Measurements from ENCODE around the gene RSPH9. TPM values are rescaled to one million over a fixed set of nuclear protein-coding genes. Genes with fewer than 3 reads are reported as not detected.
A peak's percentile ranks its signal among the peaks of the same experiment; 100 is the strongest.

RSPH9 gene
- total RNA-seq, 2 donors from 2014 or later: 0.09 to 0.66 TPM

DNA sequence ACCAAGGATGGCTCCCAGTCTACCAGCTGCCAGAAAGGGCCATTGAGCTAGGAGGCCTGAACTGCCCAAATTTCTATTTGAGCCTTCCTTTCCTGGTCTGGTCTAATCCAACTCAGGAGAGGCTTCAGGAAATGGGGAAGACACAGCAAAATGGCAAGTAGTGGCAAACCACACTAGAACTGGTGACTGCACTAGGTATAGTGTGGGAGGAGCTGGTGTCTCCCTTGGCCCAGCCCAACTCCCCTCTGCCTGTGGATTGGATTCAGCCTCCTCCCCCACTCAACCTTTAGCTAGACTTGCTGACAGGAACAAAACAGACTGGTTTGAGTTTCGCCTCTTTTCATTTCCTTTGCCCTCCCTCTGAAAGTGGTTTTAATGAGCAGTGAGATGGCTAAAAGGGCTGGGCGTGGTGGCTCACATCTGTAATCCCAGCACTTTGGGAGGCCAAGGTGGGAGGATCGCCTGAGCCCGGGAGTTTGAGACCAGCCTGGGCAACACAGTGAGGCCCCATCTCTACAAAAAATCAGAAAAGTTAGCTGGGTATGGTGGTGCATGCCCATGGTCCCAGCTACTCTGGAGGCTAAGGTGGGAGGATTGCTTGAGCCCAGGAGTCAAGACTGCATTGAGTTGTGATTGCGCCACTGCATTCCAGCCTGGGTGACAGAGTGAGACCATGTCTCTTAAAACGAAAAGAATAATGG is 25.2 kb downstream of the RSPH9 start:
- H3K27me3 Mint-ChIP-seq: no peaks in the 10 kb centered on the region
- peak overlapping the region; percentile 75 for H3K4me3 Mint-ChIP-seq
- peaks cover 61% of the 10 kb centered on the region for H3K36me3 Mint-ChIP-seq (ENCODE audit: low read depth)
- peaks cover 23% of the 10 kb centered on the region for H3K4me1 Mint-ChIP-seq
- H3K27ac Mint-ChIP-seq: peak overlapping the region; percentile 98
- H3K9me3 Mint-ChIP-seq: no peaks in the 10 kb centered on the region
- ATAC-seq (replicated peaks): peak; percentile 85

DNA sequence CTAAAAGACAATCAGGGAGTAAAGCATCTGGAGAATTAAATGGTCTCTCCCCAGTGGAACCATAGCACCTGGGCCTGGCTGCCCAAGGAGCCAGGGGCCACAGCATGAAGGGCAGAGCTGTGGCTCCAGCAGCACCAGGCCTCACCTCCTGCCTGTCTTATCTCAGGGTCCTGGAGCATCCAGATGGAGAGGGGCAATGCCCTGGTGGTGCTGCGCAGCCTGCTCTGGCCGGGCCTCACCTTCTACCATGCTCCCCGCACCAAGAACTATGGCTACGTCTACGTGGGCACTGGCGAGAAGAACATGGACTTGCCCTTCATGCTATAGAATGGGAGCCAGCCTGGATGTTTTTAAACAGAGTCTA is 25.8 kb downstream of the RSPH9 start:
- Mint-ChIP-seq H3K4me3 (peak overlapping the region; percentile 75), H3K4me1 (peaks cover 23% of the 10 kb centered on the region), H3K27ac (peak overlapping the region; percentile 98), H3K9me3 (no peaks in the 10 kb centered on the region), H3K27me3 (no peaks in the 10 kb centered on the region), H3K36me3 (ENCODE audit: low read depth) (peaks cover 66% of the 10 kb centered on the region)
- ATAC-seq (replicated peaks): no peak

DNA sequence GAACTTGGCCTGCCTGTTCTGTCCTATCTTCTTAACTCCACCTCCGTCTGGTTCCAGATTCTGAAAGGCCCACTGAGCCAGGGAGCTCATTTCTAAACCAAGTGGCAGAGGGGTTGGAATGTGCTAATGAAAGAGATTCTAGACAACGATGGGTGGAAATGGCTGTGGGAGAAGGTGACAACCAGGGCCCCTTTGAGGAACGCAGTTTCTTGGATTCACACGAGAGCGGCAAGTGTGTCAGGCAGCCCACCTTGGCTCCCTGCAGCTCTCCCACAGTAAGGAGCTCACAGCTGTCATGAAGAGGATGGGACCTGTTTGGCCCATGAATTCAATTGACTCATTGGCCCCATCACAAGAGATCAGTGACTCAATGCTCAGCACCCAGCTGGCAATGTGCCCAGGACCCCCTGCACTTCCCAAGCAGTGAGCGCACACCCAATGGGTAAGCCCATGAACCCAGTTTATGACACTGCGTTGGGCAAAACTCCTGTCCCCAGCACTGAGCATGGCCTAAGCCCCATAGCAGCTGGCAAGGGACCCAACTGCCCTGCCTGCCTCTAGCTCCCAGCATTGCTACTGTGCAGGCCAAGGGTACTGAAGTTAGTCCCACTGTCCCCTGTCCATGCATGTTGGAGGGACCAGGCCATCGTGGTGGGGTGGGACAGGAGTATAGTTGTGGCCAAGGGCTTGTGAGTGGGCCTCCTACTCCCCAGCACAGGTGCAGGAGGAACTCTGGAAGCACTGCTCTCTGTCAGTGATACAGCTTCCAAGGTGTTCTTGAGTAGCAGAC is 26.4 kb downstream of the RSPH9 start:
- H3K36me3 Mint-ChIP-seq (ENCODE audit: low read depth): peaks cover 72% of the 10 kb centered on the region
- ATAC-seq (replicated peaks): no peak

DNA sequence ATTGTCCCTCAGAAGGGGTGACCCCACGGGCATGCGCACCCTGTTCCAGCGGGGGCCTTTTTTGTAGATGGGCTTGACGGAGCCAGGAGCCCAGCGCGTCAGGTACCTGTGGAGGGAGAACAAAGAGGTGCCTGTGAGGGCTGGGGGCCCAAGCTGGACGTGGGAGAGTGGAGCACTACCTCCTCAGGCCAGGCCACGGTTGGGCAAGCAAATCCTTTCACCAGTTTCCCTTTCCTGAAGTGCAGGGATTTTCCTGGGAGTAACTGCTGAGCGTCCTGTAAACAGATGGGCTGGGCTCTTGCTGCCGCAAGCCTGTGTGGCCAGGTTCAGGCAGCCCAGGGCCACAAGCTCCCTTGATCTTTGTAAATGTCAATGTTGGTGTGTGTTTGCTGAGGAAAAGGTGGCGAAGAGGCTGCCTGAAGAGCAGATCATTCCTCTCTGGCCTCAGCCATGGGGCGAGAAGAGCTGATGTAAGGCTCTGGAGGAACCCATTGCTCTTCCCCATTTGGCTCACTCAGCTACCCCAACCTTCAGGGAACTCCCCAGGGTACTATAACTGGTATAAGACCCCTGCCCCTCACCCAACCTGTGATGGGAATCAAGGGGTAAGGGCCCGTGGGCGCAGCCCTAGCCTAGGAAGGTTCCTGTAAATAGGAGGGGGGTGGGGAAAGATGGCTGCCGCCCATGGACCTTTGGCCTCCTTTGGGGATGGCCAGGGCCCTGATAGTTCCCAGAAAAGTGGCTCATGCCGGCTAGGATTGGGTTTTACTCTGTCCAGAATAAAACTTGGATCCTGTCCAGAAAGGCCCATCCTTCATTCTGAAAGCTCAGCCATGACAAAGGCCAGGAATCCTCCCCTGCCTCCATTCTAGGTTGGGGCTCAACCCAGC is 27.2 kb downstream of the RSPH9 start:
- peak overlapping the region; percentile 58 for H3K27ac Mint-ChIP-seq
- ATAC-seq (replicated peaks): no peak

More for the DNA sequence above, 26.4 kb downstream of the RSPH9 start:
- H3K4me1 Mint-ChIP-seq: peaks cover 23% of the 10 kb centered on the region
- no peaks in the 10 kb centered on the region for H3K9me3 Mint-ChIP-seq
- no peak overlapping the region for H3K4me3 Mint-ChIP-seq
- H3K27ac Mint-ChIP-seq: peak overlapping the region; percentile 98
- H3K27me3 Mint-ChIP-seq: no peaks in the 10 kb centered on the region

DNA sequence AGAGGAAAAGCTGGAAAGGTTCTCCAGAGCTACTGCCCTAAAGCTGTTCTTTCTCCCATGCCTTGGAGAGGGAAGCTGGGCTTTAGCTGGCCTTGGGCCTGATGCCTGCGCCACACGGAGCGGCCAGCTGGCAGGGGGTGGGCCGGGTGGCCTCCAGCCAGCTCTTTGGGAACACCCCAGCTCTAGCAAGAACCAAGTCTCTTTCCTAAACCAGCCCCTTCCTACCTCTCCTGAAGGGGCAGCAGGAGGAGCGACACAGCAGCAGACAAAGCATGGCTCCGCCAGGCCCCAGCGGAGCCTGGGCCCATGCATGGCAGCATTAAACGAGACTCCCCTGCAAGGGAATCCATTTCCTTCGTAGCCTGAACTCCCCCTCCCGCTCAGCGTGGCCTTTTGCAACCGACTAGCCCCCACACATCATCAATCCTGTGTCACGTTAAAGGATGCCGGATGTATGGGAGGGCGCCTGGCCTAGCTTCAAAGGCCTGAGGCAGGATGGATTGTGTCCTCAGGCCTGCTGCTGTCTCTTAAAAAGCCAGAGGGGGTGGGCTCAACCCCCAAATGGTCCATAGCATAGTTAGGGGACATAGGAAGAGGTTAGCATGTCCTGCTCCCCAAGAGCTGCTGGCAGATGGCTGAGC is 28.7 kb downstream of the RSPH9 start:
- Mint-ChIP-seq H3K36me3 (ENCODE audit: low read depth) (peaks cover 82% of the 10 kb centered on the region), H3K9me3 (no peaks in the 10 kb centered on the region), H3K27me3 (no peaks in the 10 kb centered on the region), H3K4me1 (peaks cover 9% of the 10 kb centered on the region), H3K27ac (no peak overlapping the region), H3K4me3 (no peak overlapping the region)
- no peak for ATAC-seq (replicated peaks)

More for the DNA sequence above, 27.2 kb downstream of the RSPH9 start:
- Mint-ChIP-seq H3K4me1 (peaks cover 23% of the 10 kb centered on the region), H3K9me3 (no peaks in the 10 kb centered on the region), H3K4me3 (no peak overlapping the region), H3K27me3 (no peaks in the 10 kb centered on the region), H3K36me3 (ENCODE audit: low read depth) (peaks cover 79% of the 10 kb centered on the region)

DNA sequence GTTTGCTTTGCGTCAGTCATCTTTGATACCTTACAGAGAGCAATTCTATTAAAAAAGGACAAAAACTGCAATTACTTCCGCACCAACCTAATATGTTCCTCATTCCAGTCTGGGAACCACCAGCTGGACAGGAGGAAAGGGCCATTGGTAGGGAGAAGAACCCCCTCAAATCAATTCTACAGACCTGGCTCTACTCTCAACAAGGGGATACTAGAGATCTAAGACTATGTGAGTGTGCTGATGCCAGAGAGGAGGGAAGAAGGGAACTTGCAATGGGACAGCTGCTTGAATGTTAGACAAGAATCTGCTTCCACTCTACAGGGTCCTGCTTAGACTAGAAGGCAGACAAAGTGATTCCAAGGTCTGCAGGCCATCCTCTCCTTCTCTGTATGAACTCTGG is 29.5 kb downstream of the RSPH9 start:
- Mint-ChIP-seq H3K27me3 (no peaks in the 10 kb centered on the region), H3K9me3 (no peaks in the 10 kb centered on the region), H3K4me1 (peaks cover 8% of the 10 kb centered on the region), H3K36me3 (ENCODE audit: low read depth) (peaks cover 89% of the 10 kb centered on the region), H3K4me3 (no peak overlapping the region), H3K27ac (no peak overlapping the region)
- ATAC-seq (replicated peaks): no peak

DNA sequence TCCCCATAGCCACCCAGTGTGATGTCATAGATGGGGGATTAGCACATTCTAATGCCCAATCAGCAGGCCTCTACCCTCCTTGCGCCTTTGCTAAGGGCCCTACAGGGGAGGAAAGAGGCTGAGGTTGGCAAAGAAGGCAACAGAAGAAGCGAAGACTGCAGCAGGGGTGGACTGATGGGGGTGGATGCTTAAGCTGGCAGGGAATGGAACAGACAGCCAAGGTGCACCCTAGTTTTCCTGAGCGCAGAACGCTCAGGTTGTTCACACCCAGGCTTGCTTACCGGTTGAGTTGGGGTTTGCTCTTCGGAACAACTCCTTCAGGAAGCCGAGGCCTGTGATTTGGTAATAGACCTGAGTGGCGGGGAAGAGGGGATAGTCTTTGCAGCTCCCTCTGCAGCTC is 30.1 kb downstream of the RSPH9 start:
- Mint-ChIP-seq H3K9me3 (no peaks in the 10 kb centered on the region), H3K4me3 (no peak overlapping the region), H3K27ac (peak overlapping the region; percentile 54), H3K27me3 (no peaks in the 10 kb centered on the region), H3K36me3 (ENCODE audit: low read depth) (peaks cover 94% of the 10 kb centered on the region), H3K4me1 (peaks cover 8% of the 10 kb centered on the region)
- no peak for ATAC-seq (replicated peaks)

DNA sequence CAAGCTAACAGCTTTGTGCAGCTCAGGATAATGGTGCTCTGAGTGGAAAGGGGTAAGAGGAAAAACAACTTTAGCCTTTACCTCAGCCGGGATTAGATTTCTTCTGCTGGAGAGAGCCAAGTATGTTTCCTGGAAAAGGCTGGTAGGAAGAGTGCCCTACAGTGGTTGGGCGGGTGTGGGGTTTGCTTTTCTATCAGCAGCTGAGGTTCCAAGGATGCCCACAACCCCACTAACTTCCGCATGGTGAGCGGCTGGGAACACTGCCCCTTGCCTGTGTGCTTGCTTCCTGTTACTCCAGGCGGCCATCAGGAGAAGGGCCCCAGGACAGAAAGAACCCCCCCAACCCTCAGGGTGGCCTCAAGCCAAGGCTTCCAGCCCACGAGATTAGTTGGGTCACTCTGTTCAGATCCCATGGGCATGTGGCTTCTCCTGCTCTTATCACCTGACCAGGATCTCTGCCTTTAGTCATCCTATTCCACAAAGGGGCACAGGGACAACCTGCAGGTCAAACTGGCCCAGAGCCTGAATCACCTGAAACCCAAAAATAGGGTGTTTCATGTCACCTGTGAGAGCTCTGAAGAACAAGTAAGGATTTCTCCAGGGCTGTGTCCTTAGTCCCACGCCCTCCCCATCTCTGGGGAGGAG is 32.2 kb downstream of the RSPH9 start:
- Mint-ChIP-seq H3K4me3 (no peak overlapping the region), H3K27ac (no peak overlapping the region), H3K36me3 (ENCODE audit: low read depth) (peaks cover 94% of the 10 kb centered on the region), H3K9me3 (no peaks in the 10 kb centered on the region), H3K4me1 (no peaks in the 10 kb centered on the region), H3K27me3 (no peaks in the 10 kb centered on the region)
- ATAC-seq (replicated peaks): no peak

DNA sequence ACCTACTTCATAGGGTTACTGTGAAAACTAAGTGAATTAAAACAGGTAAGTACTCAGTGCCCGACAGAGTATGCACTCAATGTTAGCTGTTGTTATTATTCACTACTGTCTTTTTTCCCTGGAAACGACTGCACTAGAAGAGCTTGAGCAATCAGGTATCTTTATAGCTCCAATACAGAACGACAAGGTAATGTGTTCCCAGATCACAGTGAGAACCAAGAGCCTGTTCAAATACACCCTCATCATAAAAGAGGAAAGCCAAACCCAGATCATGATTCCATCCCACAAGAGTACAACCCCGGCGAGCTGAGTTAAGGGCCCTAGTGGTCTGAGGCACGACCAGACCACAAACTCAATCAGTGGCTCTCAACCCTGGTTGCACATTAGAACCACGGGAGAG is 32.9 kb downstream of the RSPH9 start:
- peaks cover 5% of the 10 kb centered on the region for H3K4me1 Mint-ChIP-seq
- ATAC-seq (replicated peaks): no peak
- H3K9me3 Mint-ChIP-seq: no peaks in the 10 kb centered on the region
- H3K4me3 Mint-ChIP-seq: no peak overlapping the region
- no peaks in the 10 kb centered on the region for H3K27me3 Mint-ChIP-seq
- H3K27ac Mint-ChIP-seq: peak overlapping the region; percentile 31
- peaks cover 95% of the 10 kb centered on the region for H3K36me3 Mint-ChIP-seq (ENCODE audit: low read depth)

DNA sequence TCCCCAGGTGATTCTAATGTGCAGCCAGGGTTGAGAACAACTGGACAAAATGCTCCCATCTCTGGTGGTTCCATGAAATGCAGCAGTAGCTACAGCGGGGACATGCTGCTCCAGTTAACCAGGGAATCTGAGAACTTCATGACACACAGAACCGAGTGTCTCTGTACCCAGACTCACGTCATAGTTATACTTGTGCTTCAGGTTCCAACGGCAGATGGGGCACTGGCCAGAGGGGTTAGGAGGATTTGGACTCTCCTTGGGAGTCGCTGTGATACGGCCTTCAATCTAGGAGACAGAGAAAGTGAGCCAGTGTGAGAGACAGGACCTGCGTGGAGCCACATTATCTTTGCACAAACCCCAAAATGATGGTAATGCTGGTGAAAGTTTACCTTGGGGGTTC is 33.5 kb downstream of the RSPH9 start:
- peaks cover 95% of the 10 kb centered on the region for H3K36me3 Mint-ChIP-seq (ENCODE audit: low read depth)
- peaks cover 10% of the 10 kb centered on the region for H3K4me1 Mint-ChIP-seq
- H3K4me3 Mint-ChIP-seq: no peak overlapping the region
- H3K27ac Mint-ChIP-seq: no peak overlapping the region
- no peak for ATAC-seq (replicated peaks)
- H3K27me3 Mint-ChIP-seq: no peaks in the 10 kb centered on the region
- no peaks in the 10 kb centered on the region for H3K9me3 Mint-ChIP-seq

DNA sequence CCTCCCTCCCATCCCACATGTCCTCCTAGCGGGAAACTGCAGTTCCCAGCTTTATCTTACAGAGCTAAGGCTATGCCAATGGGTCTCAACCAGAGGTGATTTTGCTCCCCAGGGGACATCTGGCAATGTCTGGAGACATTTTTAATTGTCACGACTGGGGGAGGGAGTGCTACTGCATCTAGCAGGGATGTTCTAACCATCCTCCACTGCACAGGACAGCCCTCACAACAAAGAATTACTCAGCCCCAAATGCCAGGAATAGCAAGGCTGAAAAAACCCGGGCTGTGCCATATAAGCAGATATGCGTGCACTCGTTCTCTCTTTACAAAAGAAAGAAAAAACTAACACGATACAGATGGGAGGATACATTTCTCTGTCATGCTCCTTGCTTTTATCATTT is 34.2 kb downstream of the RSPH9 start:
- no peak overlapping the region for H3K4me3 Mint-ChIP-seq
- H3K27ac Mint-ChIP-seq: no peak overlapping the region
- no peak for ATAC-seq (replicated peaks)
- no peaks in the 10 kb centered on the region for H3K27me3 Mint-ChIP-seq
- peaks cover 13% of the 10 kb centered on the region for H3K4me1 Mint-ChIP-seq
- no peaks in the 10 kb centered on the region for H3K9me3 Mint-ChIP-seq
- peaks cover 92% of the 10 kb centered on the region for H3K36me3 Mint-ChIP-seq (ENCODE audit: low read depth)

DNA sequence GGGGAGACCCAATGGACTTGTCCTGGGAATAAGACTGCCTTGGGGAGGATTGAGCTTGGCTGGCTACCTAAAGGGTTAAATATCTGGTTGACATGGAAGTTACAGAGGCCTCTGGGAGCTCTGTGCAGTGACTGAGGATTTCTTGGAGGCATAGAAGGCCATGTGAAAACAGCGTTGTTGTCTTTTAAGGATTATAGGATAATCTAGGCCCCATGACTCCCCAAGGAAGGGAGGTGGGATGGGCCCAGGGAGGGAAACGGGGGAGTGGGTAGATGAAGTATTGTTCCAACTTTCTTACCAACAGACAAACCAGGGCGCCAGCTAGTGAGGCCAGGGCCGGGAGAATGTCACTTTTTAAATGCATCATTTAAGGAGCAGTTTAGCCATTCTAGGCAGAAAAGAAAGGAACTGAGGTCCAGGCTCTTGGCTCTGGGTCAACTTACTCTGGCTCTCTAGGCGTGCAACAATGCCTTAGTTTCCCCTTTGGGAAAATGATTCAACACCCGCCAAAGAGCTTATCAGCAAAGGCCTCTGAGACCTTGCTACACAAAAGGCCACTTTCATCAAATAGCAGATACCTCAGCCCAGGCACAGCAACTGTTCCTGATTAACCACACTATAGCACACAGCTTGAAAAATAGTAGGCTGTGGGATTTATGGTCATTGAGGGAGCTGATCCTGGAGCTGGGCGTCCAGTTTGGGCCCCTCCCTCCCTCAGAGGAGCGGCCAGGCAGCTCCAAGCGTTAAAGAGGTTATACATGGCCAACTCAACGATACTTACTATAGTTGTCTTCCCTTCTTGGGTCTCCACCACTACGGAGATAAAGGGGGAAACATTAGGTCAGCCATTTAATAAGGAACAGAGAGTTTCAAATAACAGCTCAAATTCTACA is 35.7 kb downstream of the RSPH9 start:
- no peak overlapping the region for H3K27ac Mint-ChIP-seq
- no peaks in the 10 kb centered on the region for H3K9me3 Mint-ChIP-seq
- no peak for ATAC-seq (replicated peaks)

DNA sequence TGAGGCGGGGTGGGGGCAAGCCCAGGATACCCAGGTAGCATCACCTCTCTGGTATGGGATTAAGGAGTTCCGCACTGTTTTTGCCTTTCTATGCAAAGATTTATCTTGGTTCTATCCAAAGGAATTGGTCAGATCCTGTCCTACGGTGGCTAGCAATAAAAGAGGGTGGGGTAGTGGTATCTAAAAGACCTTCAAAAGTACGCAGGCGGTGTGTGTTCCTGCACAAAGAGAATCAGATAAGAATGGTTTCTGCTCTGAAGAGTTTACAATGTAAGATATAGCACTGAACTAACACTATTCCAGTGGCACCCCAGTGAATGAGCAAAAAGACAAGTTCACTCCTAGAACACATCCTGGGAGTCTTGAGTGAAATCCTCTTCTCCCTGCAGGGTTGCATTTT is 36.5 kb downstream of the RSPH9 start:
- H3K4me1 Mint-ChIP-seq: peaks cover 25% of the 10 kb centered on the region
- no peaks in the 10 kb centered on the region for H3K27me3 Mint-ChIP-seq
- no peak overlapping the region for H3K4me3 Mint-ChIP-seq
- H3K27ac Mint-ChIP-seq: no peak overlapping the region
- H3K36me3 Mint-ChIP-seq (ENCODE audit: low read depth): peaks cover 81% of the 10 kb centered on the region
- H3K9me3 Mint-ChIP-seq: no peaks in the 10 kb centered on the region
- ATAC-seq (replicated peaks): no peak

More for the DNA sequence above, 35.7 kb downstream of the RSPH9 start:
- Mint-ChIP-seq H3K27me3 (no peaks in the 10 kb centered on the region), H3K4me3 (no peak overlapping the region), H3K36me3 (ENCODE audit: low read depth) (peaks cover 83% of the 10 kb centered on the region), H3K4me1 (peaks cover 20% of the 10 kb centered on the region)
